NCI-H446 (cell line): ENCODE results near the gene WIPF2.
"Not testable (repeated sequence)": the region's sequence is repeated elsewhere in the genome, so short reads cannot be mapped to it uniquely, and the experiment has no call there.

Source experiments
- DNase-seq, 2 experiments: peaks; one replicate each; lab custom pipeline; 2025; lab: John Stamatoyannopoulos, UW

The WIPF2 gene

GRCh38 chr17:40191237-40192208, 27.6 kb upstream of the WIPF2 start:
- no peak for DNase-seq

- DNase-seq = no peak
Observed at GRCh38 chr17:40192961-40193360, 26.1 kb upstream of the WIPF2 start.

GRCh38 chr17:40194821-40195220, 24.3 kb upstream of the WIPF2 start:
- no peak for DNase-seq

- no peak for DNase-seq
Observed at GRCh38 chr17:40197550-40197949, 21.6 kb upstream of the WIPF2 start.

DNA sequence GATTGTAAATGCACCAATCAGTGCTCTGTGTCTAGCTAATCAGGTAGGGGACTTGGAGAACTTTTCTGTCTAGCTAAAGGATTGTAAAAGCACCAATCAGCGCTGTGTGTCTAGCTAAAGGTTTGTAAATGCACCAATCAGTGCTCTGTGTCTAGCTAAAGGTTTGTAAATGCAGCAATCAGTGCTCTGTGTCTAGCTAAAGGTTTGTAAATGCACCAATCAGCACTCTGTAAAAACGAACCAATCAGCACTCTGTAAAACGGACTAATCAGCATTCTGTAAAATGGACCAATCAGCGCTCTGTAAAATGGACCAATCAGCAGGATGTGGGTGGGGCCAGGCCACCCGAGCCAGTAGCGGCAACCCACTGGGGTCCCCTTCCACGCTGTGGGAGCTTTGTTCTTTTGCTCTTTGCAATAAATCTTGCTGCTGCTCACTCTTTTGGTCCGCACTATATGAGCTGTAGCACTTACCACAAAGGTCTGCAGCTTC, 21.1 kb upstream of the WIPF2 start:
- DNase-seq = not testable (repeated sequence)

- no peak for DNase-seq
Observed at GRCh38 chr17:40198576-40198975, 20.5 kb upstream of the WIPF2 start.

GRCh38 chr17:40203131-40203530, 16.0 kb upstream of the WIPF2 start:
- no peak for DNase-seq

DNA sequence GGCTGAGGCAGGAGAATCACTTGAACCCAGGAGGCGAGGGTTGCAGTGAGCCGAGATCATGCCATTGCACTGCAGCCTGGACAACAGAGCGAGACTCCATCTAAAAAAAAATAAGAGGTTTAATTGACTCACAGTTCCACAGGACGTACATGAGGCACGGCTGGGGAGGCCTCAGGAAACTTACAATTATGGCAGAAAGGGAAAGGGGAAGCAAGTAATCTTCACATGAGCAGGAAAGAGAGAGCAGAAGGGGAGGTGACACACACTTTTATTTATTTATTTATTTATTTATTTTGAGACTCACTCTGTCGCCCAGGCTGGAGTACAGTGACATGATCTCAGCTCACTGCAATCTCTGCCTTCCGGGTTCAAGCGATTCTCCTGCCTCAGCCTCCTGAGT, 12.9 kb upstream of the WIPF2 start:
- DNase-seq = not testable (repeated sequence)

- no peak for DNase-seq
Observed at GRCh38 chr17:40209404-40210093, 9.6 kb upstream of the WIPF2 start.

- DNase-seq = not testable (repeated sequence)
Observed at GRCh38 chr17:40213914-40214313, 5.2 kb upstream of the WIPF2 start.

DNA sequence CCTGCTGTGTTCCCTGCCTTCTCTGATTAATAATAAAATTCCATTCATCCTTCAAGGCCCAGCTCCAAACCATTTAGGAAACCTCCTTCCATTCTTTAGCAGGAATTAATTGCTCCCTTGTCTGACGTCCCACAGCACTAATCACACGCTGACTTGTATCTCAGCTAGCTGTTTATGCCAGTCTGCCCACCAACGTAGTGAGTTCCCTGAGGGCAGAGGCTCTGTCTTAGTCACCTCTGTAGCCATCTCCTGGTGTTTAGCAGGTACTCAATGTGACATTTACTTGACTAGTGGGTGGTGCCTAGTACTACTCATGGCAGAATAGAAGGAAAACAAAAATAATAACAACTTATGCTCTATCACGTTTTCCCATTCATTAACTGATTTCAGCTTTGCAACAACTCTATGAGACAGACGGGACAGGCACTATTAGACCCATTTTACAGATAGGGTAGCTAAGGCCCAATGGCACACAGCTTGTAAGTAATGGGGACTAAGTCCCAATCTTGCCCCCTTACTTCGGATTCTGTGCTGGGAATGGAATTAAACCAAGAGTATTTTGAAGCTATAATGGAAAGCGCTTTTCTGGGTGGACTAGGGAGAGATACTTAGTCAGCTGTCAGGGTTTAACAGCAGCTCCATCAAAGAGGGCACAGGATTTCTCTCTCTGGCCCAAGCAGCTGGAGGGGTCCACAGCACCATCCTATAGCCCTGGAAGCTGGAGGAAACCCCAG, 931 bp upstream of the WIPF2 start:
- no peak for DNase-seq

GRCh38 chr17:40219594-40220338, 662 bp downstream of the WIPF2 start:
- peak; percentile 63 to 78 for DNase-seq

GRCh38 chr17:40224718-40225550, 5.8 kb downstream of the WIPF2 start:
- no peak for DNase-seq

DNA sequence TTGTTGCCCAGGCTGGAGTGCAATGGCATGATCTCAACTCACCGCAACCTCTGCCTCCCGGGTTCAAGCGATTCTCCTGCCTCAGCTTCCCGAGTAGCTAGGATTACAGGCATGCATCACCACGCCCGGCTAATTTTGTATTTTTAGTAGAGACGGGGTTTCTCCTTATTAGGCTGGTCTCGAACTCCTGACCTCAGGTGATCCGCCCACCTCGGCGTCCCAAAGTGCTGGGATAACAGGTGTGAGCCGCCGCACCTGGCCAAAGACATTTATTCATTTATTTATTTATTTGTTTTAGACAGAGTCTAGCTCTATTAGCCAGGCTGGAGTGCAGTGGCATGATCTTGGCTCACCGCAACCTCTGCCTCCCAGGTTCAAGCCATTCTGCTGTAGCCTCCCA, 10.0 kb downstream of the WIPF2 start:
- DNase-seq = not testable (repeated sequence)

GRCh38 chr17:40230670-40231069, 11.6 kb downstream of the WIPF2 start:
- DNase-seq = no peak

- not testable (repeated sequence) for DNase-seq
Observed at GRCh38 chr17:40231928-40232327, 12.8 kb downstream of the WIPF2 start.

GRCh38 chr17:40241252-40241834, 22.2 kb downstream of the WIPF2 start:
- no peak for DNase-seq

DNA sequence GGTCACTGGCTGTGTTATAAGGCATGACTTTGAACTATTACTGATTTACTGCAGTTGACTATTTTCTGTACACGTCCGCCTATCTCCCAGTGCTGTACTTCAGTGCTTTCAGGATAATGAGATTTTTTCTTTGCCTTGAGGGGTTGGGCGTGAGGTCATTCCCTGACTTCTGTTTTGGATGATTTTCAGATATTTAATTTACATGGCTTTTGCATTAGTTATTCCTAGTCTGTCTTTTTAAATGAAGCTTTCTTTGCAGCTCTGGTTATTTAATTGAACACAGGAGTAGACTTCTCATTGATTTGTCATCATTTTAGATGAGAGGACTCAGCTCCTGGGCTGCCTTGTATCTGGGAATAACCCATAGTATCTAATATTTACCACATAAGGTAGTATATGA, 23.7 kb downstream of the WIPF2 start:
- DNase-seq = no peak

GRCh38 chr17:40243761-40244160, 24.7 kb downstream of the WIPF2 start:
- DNase-seq = no peak

DNA sequence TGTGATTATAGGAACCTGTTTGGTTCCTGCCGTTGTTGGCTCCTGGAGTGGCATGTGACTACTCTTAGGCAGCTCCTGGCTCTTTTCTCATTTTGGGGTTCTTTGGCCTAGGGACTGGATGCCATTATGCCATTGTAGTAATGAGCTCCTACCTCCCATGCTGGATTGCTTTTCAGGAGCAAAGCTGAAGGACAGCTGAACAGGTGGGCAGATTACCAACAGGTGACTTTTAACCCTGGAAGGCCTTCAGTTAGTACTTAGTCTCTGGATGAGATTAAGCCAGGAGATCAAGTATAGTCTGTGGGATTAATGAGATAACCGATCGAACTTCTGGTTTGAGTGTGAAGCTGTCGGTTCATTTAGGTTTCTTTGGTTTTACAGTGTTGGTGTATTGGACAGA, 25.2 kb downstream of the WIPF2 start:
- no peak for DNase-seq
